Keratinocyte (primary cell): Measurements from ENCODE around the gene GAMT. TPM values are rescaled to one million over a fixed set of nuclear protein-coding genes. Genes with fewer than 3 reads are reported as not detected.
A peak's percentile ranks its signal among the peaks of the same experiment; 100 is the strongest.

Experiments used
- DNase-seq: peaks from one replicate; pipeline ENCODE4 v3.0.0-alpha.2; 2011; ENCODE audit warnings: low read depth, missing footprints, low spot score
- FAIRE-seq: peaks from 2 replicates; lab custom pipeline; 2011; peaks lifted over from hg19 to GRCh38; lab: Jason Lieb, UNC
- H2AFZ ChIP-seq: 2 replicates; pipeline ENCODE4 v1.6.0; 2012; ENCODE audit warnings: low read length, control low read depth, inconsistent platforms; ENCODE audit not compliant: control insufficient read depth
- H3K27ac ChIP-seq: 2 replicates; pipeline ENCODE4 v1.5.1; 2011; ENCODE audit warnings: low read length; ENCODE audit not compliant: control insufficient read depth, insufficient read depth
- H3K27me3 ChIP-seq: 3 replicates; pipeline ENCODE4 v1.6.0; 2011; ENCODE audit warnings: low read length; ENCODE audit not compliant: control insufficient read depth, insufficient read depth; ENCODE audit errors: extremely low read depth
- H3K36me3 ChIP-seq, 2 experiments: 2 replicates in 1 of 2; 3 replicates in 1 of 2; pipeline ENCODE4 v1.5.1; 2011; ENCODE audit warnings: low read length in 2 of 2, mild to moderate bottlenecking in 1 of 2; ENCODE audit not compliant: control insufficient read depth in 2 of 2, insufficient read depth in 2 of 2; ENCODE audit errors: extremely low read depth in 1 of 2
- H3K4me1 ChIP-seq: 3 replicates; pipeline ENCODE4 v1.5.1; 2011; ENCODE audit warnings: low read length; ENCODE audit not compliant: control insufficient read depth, insufficient read depth; ENCODE audit errors: extremely low read depth
- H3K4me2 ChIP-seq: 3 replicates; pipeline ENCODE4 v1.6.0; 2011; ENCODE audit warnings: low read depth, low read length; ENCODE audit not compliant: control insufficient read depth, insufficient read depth; ENCODE audit errors: extremely low read depth
- H3K4me3 ChIP-seq, 3 experiments: fragments of 200-600 bp in 1 of 3; sonication (generic) in 1 of 3; 2 replicates in 2 of 3; 3 replicates in 1 of 3; pipeline ENCODE4 v1.5.1; 2011 to 2016; ENCODE audit warnings: low read length in 3 of 3, mild to moderate bottlenecking in 3 of 3, control low read depth in 2 of 3, inconsistent platforms in 1 of 3, low read depth in 1 of 3, mixed read lengths in 1 of 3, mixed run types in 1 of 3, moderate library complexity in 1 of 3; ENCODE audit not compliant: control insufficient read depth in 2 of 3, insufficient read depth in 2 of 3; ENCODE audit errors: extremely low read depth in 1 of 3
- H3K79me2 ChIP-seq: 2 replicates; pipeline ENCODE4 v1.6.0; 2012; ENCODE audit warnings: low read length; ENCODE audit not compliant: control insufficient read depth, insufficient read depth
- H3K9ac ChIP-seq: 3 replicates; pipeline ENCODE4 v1.6.0; 2011; ENCODE audit warnings: low read length; ENCODE audit not compliant: control insufficient read depth, insufficient read depth; ENCODE audit errors: extremely low read depth
- H3K9me1 ChIP-seq: 3 replicates; pipeline ENCODE4 v1.6.0; 2011; ENCODE audit warnings: low read length; ENCODE audit not compliant: control insufficient read depth, insufficient read depth; ENCODE audit errors: extremely low read depth
- H3K9me3 ChIP-seq: 2 replicates; pipeline ENCODE4 v1.5.1; 2012; ENCODE audit warnings: low read depth, low read length; ENCODE audit not compliant: control insufficient read depth
- H4K20me1 ChIP-seq: 3 replicates; pipeline ENCODE4 v1.6.0; 2011; ENCODE audit warnings: low read length; ENCODE audit not compliant: control insufficient read depth, insufficient read depth; ENCODE audit errors: extremely low read depth
- CTCF ChIP-seq, 3 experiments: IDR thresholded peaks in 1 of 3; conservative IDR thresholded peaks in 1 of 3; optimal IDR thresholded peaks in 1 of 3; 2 replicates in 2 of 3; 3 replicates in 1 of 3; pipeline versions ENCODE3 to v1.5.1; 2011; ENCODE audit warnings: low read length in 3 of 3, mild to moderate bottlenecking in 3 of 3, moderate library complexity in 2 of 3, control low read depth in 1 of 3, inconsistent platforms in 1 of 3; ENCODE audit not compliant: insufficient read depth in 2 of 3; ENCODE audit errors: extremely low read depth in 1 of 3
- EZH2 ChIP-seq: IDR thresholded peaks from one replicate; pipeline ENCODE4 v1.6.1; 2012; ENCODE audit warnings: inconsistent platforms, mild to moderate bottlenecking, low read length, moderate library complexity
- dilution Hi-C: fragments of 300-500 bp; cut with MboI; formaldehyde crosslinking; loops from one replicate; pipeline ENCODE4 v1.7.0; 2020; ENCODE audit warnings: low sequenced_read_pairs; ENCODE audit not compliant: extremely low pct_ligation_motif_present
- polyA plus RNA-seq, 5 experiments: library from polyadenylated mRNA; depleted of rRNA in 3 of 5; stranded (reverse) in 3 of 5; stranded (forward) in 1 of 5; unstranded in 1 of 5; fragments of >200 nt; gene quantifications; 1 replicate in 1 of 5; 2 replicates in 3 of 5; 3 replicates in 1 of 5; pipeline versions ENCODE4 v1.2.1 to v1.2.3, GENCODE V29; 2011 to 2012; ENCODE audit warnings: missing spikeins in 2 of 5, low read depth in 1 of 5, low replicate concordance in 1 of 5

GAMT gene
- polyA plus RNA-seq, 1 donor (not counting 4 experiments of a cell fraction or from before 2014, with no cell fraction given), result 5.7 TPM

GRCh38 chr19:1385816-1386215, 15.5 kb downstream of the GAMT start:
- H3K4me2 ChIP-seq, result no peak overlapping the region
- H3K27me3 ChIP-seq, result no peaks in the 10 kb centered on the region
- TF ChIP-seq EZH2 (no peak), CTCF (optimal IDR thresholded peaks at IDR 0.05 in 1 of 3, IDR thresholded peaks at IDR 0.05 in 1 of 3, conservative IDR thresholded peaks at IDR 0.05 in 1 of 3; ENCODE audit: extremely low read depth in 1 of 3, insufficient read depth in 2 of 3, low read length in 3 of 3) (no peak)
- no peak for DNase-seq
- H3K9me3 ChIP-seq, result no peaks in the 10 kb centered on the region
- H3K27ac ChIP-seq, result no peak overlapping the region
- H4K20me1 ChIP-seq, result no peaks in the 10 kb centered on the region
- H3K36me3 ChIP-seq, result peaks cover 6 to 11% of the 10 kb centered on the region in 2 experiments
- H3K9ac ChIP-seq, result no peak overlapping the region
- H3K79me2 ChIP-seq, result peaks cover 18% of the 10 kb centered on the region
- H3K9me1 ChIP-seq, result no peaks in the 10 kb centered on the region
- H2AFZ ChIP-seq, result no peak overlapping the region
- dilution Hi-C loops, result no loop called here
- peaks cover 17% of the 10 kb centered on the region for H3K4me1 ChIP-seq
- no peak overlapping the region for H3K4me3 ChIP-seq
- no peak for FAIRE-seq

- DNase-seq (no peak), FAIRE-seq (no peak)
- peaks cover 18% of the 10 kb centered on the region for H3K79me2 ChIP-seq
- peak overlapping the region; percentile 65 to 92 (median 91) for H3K4me3 ChIP-seq
- dilution Hi-C loops, result no loop called here
- peaks cover 6 to 11% of the 10 kb centered on the region in 2 experiments for H3K36me3 ChIP-seq
- no peaks in the 10 kb centered on the region for H3K27me3 ChIP-seq
- no peaks in the 10 kb centered on the region for H4K20me1 ChIP-seq
- peak overlapping the region; percentile 78 for H3K27ac ChIP-seq
- peak overlapping the region; percentile 88 for H3K9ac ChIP-seq
- H3K9me3 ChIP-seq, result no peaks in the 10 kb centered on the region
- no peak overlapping the region for H2AFZ ChIP-seq
- H3K4me1 ChIP-seq, result peaks cover 17% of the 10 kb centered on the region
- H3K4me2 ChIP-seq, result peak overlapping the region; percentile 96
- H3K9me1 ChIP-seq, result no peaks in the 10 kb centered on the region
- TF ChIP-seq EZH2, result no peak
- TF ChIP-seq CTCF (optimal IDR thresholded peaks at IDR 0.05 in 1 of 3, IDR thresholded peaks at IDR 0.05 in 1 of 3, conservative IDR thresholded peaks at IDR 0.05 in 1 of 3; ENCODE audit: extremely low read depth in 1 of 3, insufficient read depth in 2 of 3, low read length in 3 of 3), result no peak
These were observed 16.7 kb downstream of the GAMT start for GRCh38 chr19:1384478-1385110.
